Body of pancreas (tissue), 4 donors: ENCODE data around the gene RPS6KA1. TPM values are rescaled to one million over a fixed set of nuclear protein-coding genes. Genes with fewer than 3 reads are reported as not detected.
"Not testable (repeated sequence)": the region's sequence is repeated elsewhere in the genome, so short reads cannot be mapped to it uniquely, and the experiment has no call there.

ENCODE experiments used
- ATAC-seq: fragments of 150-250 bp; one replicate; pipeline ENCODE4 v1.9.1; 2016
- DNase-seq, 4 donors: peaks; one replicate each; pipeline ENCODE4 v3.0.0-alpha.2; 2019
- H3K27ac ChIP-seq, 4 donors: fragments of 200-600 bp; sonication (generic); 1 replicate in 3 of 4; 2 replicates in 1 of 4; pipeline versions ENCODE4 v1.5.1 to v1.6.1; 2016 to 2019; ENCODE audit warnings: mild to moderate bottlenecking in 1 of 4, mixed read lengths in 1 of 4, moderate library complexity in 1 of 4
- H3K27me3 ChIP-seq, 2 donors: fragments of 200-600 bp; sonication (generic); one replicate each; pipeline ENCODE4 v1.6.0; 2016; ENCODE audit warnings: mild to moderate bottlenecking in 1 of 2
- H3K36me3 ChIP-seq, 2 donors: fragments of 200-600 bp; sonication (generic); replicated peaks in 1 of 2; 2 replicates each; pipeline ENCODE4 v1.5.1; 2016; ENCODE audit warnings: low read depth in 2 of 2; ENCODE audit not compliant: insufficient read depth in 1 of 2
- H3K4me1 ChIP-seq: fragments of 200-600 bp; sonication (generic); one replicate; pipeline ENCODE4 v1.6.0; 2016
- H3K4me3 ChIP-seq, 2 donors: fragments of 200-600 bp; sonication (generic); 1 replicate in 1 of 2; 2 replicates in 1 of 2; pipeline ENCODE4 v1.5.1; 2016 to 2019
- H3K9me3 ChIP-seq, 3 donors: fragments of 200-600 bp; sonication (generic); 1 replicate in 2 of 3; 2 replicates in 1 of 3; pipeline ENCODE4 v1.5.1; 2016
- POLR2A ChIP-seq, 3 donors: fragments of 450-650 bp; IDR thresholded peaks; one replicate each; pipeline ENCODE4 v1.6.1; 2016; ENCODE audit warnings: antibody characterized with exemption in 3 of 3, mild to moderate bottlenecking in 2 of 3
- WGBS, 2 donors: methylation state at CpG; one replicate each; pipeline ENCODE4 v1.1.5; 2017; 5-methylcytosine and 5-hydroxymethylcytosine counted together
- intact Hi-C: fragments of 100-400 bp; cut with DNase I; formaldehyde crosslinking; loops from one replicate; pipeline ENCODE4 v1.15.1; 2023
- microRNA counts, 2 donors: library from miRNA; unstranded; fragments of <30 nt; microRNA quantifications; one replicate each; lab custom pipeline; 2017
- microRNA-seq, 2 donors: library from miRNA; unstranded; fragments of <30 nt; microRNA quantifications; one replicate each; pipeline ENCODE4, GENCODE V29; 2016; ENCODE audit warnings: borderline number of aligned reads in 2 of 2, borderline replicate concordance in 2 of 2
- small RNA-seq: library from RNA; depleted of rRNA; stranded (forward); fragments of <200 nt; gene quantifications from one replicate; pipeline ENCODE3, GENCODE V24; 2016
- total RNA-seq, 2 donors: library from RNA; depleted of rRNA; stranded (reverse); fragments of >200 nt; gene quantifications; one replicate each; pipeline ENCODE4 v1.1.0, GENCODE V29; 2016
- TF ChIP-seq, protein P1 (sequence below), 7 experiments: fragments of 450-650 bp in 4 of 7; fragments of 200-600 bp in 3 of 7; sonication (generic) in 3 of 7; IDR thresholded peaks; one replicate each; pipeline ENCODE4 v1.5.1; 2016 to 2019; ENCODE audit warnings: antibody characterized with exemption in 7 of 7

Gene RPS6KA1
- total RNA-seq, 2 donors from 2014 or later = 20.1 to 30.4 TPM

- no peaks in the 10 kb centered on the region for H3K36me3 ChIP-seq
- H3K27me3 ChIP-seq = no peaks in the 10 kb centered on the region
- intact Hi-C loops = no loop called here
- no peaks in the 10 kb centered on the region for H3K9me3 ChIP-seq
- no peaks in the 10 kb centered on the region for H3K4me1 ChIP-seq
- no peak for ATAC-seq
- 45 to 51% methylated on average over 2 of the region's 2 CpGs for WGBS, 2 donors
- no peak overlapping the region for H3K4me3 ChIP-seq
- TF ChIP-seq, protein P1, sequence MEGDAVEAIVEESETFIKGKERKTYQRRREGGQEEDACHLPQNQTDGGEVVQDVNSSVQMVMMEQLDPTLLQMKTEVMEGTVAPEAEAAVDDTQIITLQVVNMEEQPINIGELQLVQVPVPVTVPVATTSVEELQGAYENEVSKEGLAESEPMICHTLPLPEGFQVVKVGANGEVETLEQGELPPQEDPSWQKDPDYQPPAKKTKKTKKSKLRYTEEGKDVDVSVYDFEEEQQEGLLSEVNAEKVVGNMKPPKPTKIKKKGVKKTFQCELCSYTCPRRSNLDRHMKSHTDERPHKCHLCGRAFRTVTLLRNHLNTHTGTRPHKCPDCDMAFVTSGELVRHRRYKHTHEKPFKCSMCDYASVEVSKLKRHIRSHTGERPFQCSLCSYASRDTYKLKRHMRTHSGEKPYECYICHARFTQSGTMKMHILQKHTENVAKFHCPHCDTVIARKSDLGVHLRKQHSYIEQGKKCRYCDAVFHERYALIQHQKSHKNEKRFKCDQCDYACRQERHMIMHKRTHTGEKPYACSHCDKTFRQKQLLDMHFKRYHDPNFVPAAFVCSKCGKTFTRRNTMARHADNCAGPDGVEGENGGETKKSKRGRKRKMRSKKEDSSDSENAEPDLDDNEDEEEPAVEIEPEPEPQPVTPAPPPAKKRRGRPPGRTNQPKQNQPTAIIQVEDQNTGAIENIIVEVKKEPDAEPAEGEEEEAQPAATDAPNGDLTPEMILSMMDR (IDR thresholded peaks at IDR 0.05) = no peak
- no peak for TF ChIP-seq POLR2A (IDR thresholded peaks at IDR 0.05)
- no peak for DNase-seq
- no peak overlapping the region for H3K27ac ChIP-seq
Measured at GRCh38 chr1:26610781-26611180, 81.2 kb downstream of the RPS6KA1 start.

DNA sequence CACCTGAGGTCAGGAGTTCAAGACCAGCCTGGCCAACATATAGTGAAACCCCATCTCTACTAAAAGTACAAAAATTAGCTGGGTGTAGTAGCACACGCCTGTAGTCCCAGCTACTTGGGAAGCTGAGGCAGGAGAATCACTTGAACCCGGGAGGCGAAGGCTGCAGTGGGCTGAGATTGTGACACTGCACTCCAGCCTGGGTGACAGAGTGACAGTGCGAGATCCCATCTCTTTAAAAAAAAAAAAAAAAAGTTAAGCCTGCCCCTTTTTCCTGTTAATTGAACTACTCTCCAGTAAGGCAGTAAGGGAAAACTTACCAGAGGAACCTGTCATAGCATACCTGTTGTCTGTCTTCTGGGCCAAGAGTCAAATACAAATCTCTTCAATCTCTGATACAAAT lies 83.1 kb downstream of the RPS6KA1 start:
- H3K4me3 ChIP-seq, ATAC-seq, H3K36me3 ChIP-seq, H3K9me3 ChIP-seq, H3K4me1 ChIP-seq, H3K27me3 ChIP-seq, DNase-seq, H3K27ac ChIP-seq, intact Hi-C loops: not testable (repeated sequence)
- WGBS, 2 donors = 78 to 89% methylated on average over 4 of the region's 4 CpGs

GRCh38 chr1:26614655-26615411 lies 85.3 kb downstream of the RPS6KA1 start:
- Histone ChIP-seq H3K27ac (no peak overlapping the region), H3K27me3 (no peaks in the 10 kb centered on the region), H3K4me1 (peaks cover 6% of the 10 kb centered on the region), H3K9me3 (no peaks in the 10 kb centered on the region), H3K36me3 (no peaks in the 10 kb centered on the region), H3K4me3 (no peak overlapping the region)
- TF ChIP-seq, protein P1 (IDR thresholded peaks at IDR 0.05) = no peak
- no peak for TF ChIP-seq POLR2A (IDR thresholded peaks at IDR 0.05)
- intact Hi-C loops = no loop called here
- 88 to 100% methylated on average over 1 of the region's 1 CpG for WGBS, 2 donors
- DNase-seq = no peak
- ATAC-seq = no peak

DNA sequence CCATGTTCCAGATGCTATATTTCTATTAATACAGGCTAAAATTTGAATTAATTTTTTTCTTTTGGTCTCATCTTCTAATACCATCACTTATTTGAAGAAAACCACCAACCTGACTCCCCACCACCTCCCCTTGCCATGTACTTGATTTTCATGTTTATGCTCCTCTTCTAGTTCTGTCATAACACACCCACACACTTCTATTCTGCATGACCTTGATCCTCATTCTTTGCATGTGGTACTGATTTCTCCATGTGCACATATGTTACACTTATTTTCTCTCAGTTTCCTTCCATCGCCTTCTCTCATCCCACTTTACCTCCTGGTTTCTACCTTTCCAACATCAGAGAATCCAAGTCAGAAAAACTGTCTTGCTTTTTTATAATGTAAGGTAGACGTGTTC lies 87.3 kb downstream of the RPS6KA1 start:
- Histone ChIP-seq H3K4me3 (no peak overlapping the region), H3K36me3 (no peaks in the 10 kb centered on the region), H3K27ac (no peak overlapping the region), H3K27me3 (no peaks in the 10 kb centered on the region), H3K9me3 (no peaks in the 10 kb centered on the region), H3K4me1 (peaks cover 6% of the 10 kb centered on the region)
- intact Hi-C loops = no loop called here
- WGBS, 2 donors = 78 to 84% methylated on average over 2 of the region's 2 CpGs
- DNase-seq (no peak), ATAC-seq (no peak)
- TF ChIP-seq POLR2A (IDR thresholded peaks at IDR 0.05) = no peak
- TF ChIP-seq, protein P1 (IDR thresholded peaks at IDR 0.05) = no peak

DNA sequence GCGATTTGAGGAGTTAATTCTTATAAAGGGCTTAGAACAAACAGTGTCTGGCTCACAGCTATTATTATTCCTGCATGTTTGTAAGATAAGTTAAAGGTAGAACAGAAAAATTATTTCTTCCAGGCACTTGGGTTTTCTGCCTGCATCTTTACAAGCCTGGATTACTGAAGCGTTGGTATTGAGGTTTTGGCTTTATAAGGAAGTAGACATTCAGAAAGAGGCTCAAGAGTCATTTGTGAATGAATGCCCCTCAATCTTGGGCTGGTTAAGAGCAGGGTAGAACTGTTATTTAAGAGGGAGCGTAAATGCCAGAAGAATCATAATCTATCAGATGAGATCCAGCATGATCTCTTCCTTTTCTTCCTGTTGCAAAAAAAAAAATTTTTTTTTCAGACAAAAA lies 89.0 kb downstream of the RPS6KA1 start:
- H3K4me3 ChIP-seq = no peak overlapping the region
- no peak for DNase-seq
- ATAC-seq = no peak
- H3K27me3 ChIP-seq = no peaks in the 10 kb centered on the region
- H3K4me1 ChIP-seq = peaks cover 6% of the 10 kb centered on the region
- no peak overlapping the region for H3K27ac ChIP-seq
- WGBS, 2 donors = 74 to 83% methylated on average over 3 of the region's 3 CpGs
- intact Hi-C loops = no loop called here
- TF ChIP-seq, protein P1 (IDR thresholded peaks at IDR 0.05) = no peak
- TF ChIP-seq POLR2A (IDR thresholded peaks at IDR 0.05) = no peak
- H3K36me3 ChIP-seq = no peaks in the 10 kb centered on the region
- H3K9me3 ChIP-seq = no peaks in the 10 kb centered on the region

MicroRNAs within 50 kb of the gene (microRNA counts, 767-probe panel; counts per million panel counts)
- microRNA hsa-miR-1976 (lab: Ali Mortazavi, UCI) = 0 to 736 counts per million in 2 donors

Small RNA genes within 50 kb of the gene (microRNA-seq; reads per million reads assigned to microRNA genes)
- gene MIR1976 = 2.8 to 5.4 reads per million in 2 donors

Small RNA genes within 50 kb of the gene (small RNA-seq; reads per million reads assigned to genes)
- gene MIR1976 (not detected), gene RF00019 (not detected), gene RNU7-29P (not detected)

Other genes starting within 250 kb of the RPS6KA1 start
- gene SH3BGRL3, start 249.7 kb upstream of the RPS6KA1 start, total RNA-seq = 10 to 100 TPM; 38.2 to 43.1 TPM
- gene UBXN11, start 223.1 kb upstream of the RPS6KA1 start, total RNA-seq = 10 to 100 TPM; 12.2 to 14.8 TPM
- not detected for gene CD52, start 211.8 kb upstream of the RPS6KA1 start, total RNA-seq
- gene CRYBG2, start 175.6 kb upstream of the RPS6KA1 start, total RNA-seq = 1 to 10 TPM in 1 of 2 donors, not detected in 1; 3.6 TPM
- gene ZNF683, start 157.0 kb upstream of the RPS6KA1 start, total RNA-seq = not detected
- gene LIN28A, start 118.9 kb upstream of the RPS6KA1 start, total RNA-seq = not detected
- 10 to 100 TPM; 21.3 to 52.4 TPM for gene DHDDS, start 97.4 kb upstream of the RPS6KA1 start, total RNA-seq
- gene HMGN2, start 57.3 kb upstream of the RPS6KA1 start, total RNA-seq = 100 to 1,000 TPM in 1 of 2 donors, 10 to 100 TPM in 1; 75.8 to 120 TPM
- gene ARID1A, start 166.3 kb downstream of the RPS6KA1 start, total RNA-seq = 10 to 100 TPM; 23.7 to 25.9 TPM